ENCODE results near the gene TMED8.
"Not testable (repeated sequence)": the region's sequence is repeated elsewhere in the genome, so short reads cannot be mapped to it uniquely, and the experiment has no call there.

Gene TMED8, protein sequence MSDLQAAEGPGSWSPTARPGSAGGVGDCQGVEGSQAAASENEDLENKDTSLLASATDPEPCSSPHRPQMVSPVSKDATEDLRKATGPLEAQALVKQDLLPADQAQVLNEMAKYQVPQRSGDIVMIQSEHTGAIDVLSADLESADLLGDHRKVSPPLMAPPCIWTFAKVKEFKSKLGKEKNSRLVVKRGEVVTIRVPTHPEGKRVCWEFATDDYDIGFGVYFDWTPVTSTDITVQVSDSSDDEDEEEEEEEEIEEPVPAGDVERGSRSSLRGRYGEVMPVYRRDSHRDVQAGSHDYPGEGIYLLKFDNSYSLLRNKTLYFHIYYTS

DNA sequence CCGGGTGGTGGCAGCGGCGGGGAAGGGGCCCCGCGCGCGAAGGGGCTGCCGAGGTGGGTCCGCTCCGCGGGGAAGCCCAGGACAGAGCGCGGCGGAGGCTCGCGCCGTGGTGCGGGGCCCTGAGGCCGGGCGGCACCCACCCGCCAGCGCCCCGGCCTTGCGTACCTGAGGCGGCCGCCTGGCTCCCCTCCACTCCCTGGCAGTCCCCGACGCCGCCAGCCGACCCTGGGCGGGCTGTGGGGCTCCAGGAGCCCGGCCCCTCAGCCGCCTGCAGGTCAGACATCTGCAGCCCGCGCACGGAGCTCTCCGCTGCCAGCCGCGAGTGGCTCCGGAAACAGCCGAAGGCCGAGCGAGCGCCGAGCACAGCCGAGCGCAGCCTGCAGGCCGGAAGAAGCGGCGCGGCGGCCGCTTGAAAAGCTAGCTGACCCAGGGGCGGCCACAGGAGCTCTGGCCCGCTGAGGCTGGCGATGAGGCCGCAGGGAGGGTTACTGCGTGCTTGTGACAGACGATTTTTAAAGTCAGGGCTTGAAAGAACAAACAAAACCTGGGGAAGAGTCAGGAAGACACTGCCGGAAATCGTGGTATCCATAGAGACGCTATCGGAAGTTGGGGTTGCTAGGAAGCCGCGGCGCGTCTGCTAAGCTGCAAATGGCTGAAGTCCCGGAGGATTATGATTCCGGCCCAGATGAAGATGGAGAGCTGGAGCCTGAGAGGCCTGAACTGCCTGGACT, at the start of gene TMED8, which contains the start of gene SAMD15:
TMED8 (minus strand) TSS at position 324 of the 731 bp plus-strand sequence; CDS start at position 283, 41 bp downstream.
SAMD15 (plus strand) TSS at position 609 of the 731 bp plus-strand sequence; CDS start at position 649, 40 bp downstream.
- peak; percentile 93 for DNase-seq

- no peak for DNase-seq
Observed at GRCh38 chr14:77426396-77426795, 49.5 kb upstream of the TMED8 start.

DNA sequence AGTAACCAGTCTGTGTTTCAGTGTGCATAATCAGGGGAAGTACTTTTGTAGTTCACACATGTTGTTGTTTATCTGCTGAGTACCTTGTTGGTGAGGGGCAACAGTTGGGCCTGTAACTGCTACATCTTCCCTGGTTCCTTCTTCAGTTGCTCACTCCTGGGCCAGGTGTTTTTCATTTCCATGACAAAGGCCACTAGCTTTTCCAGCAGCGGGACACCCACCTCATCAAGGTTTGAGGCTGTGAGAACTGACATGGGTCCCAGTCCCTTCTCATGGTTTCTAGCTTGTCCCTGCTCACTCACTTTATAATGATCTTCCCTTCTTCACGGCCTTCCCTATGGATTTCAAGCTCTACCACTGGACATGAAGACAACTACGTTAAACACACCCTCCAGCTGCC, 48.0 kb upstream of the TMED8 start:
- DNase-seq: no peak

- DNase-seq: no peak
Observed at GRCh38 chr14:77423423-77423822, 46.5 kb upstream of the TMED8 start, which contains the start of gene NOXRED1. Gene NOXRED1 (minus strand): TSS chr14:77423523. CDS start chr14:77422889, 634 bp downstream.

GRCh38 chr14:77421201-77421600, 44.3 kb upstream of the TMED8 start:
- no peak for DNase-seq

GRCh38 chr14:77416836-77417235, 39.9 kb upstream of the TMED8 start:
- DNase-seq: no peak

DNA sequence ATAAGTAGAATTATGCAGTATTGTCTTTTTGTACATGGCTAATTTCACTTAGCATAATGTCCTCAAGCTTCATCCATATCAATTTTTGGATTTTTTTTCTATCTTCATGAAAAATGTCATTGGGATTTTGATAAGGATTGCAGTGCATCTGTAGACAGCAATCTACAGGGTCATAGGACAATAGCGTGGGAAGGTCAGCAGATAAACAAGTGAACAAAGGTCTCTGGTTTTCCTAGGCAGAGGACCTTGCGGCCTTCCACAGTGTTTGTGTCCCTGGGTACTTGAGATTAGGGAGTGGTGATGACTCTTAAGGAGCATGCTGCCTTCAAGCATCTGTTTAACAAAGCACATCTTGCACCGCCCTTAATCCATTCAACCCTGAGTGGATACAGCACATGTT, 39.2 kb upstream of the TMED8 start:
- DNase-seq: not testable (repeated sequence)

DNA sequence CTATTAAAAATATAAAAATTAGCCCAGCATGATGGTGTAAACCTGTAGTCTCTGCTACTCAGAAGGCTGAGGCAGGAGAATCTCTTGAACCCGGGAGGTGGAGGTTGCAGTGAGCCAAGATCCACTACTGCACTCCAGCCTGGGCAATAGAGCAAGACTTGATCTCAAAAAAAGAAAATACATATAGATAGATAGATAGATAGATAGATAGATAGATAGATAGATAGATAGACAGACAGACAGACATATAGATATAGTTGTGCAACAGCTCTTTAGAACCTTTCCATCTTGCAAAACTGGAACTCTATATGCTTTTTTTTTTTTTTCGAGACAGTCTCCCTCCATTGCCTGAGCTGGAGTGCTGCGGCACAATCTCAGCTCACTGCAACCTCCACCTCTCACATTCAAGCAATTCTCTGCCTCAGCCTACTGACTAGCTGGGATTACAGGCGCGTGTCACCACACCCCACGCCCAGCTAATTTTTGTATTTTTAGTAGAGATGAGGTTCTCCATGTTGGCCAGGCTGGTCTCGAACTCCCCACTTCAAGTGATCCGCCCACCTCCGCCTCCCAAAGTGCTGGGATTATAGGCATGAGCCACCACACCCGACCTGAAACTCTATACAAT, 38.6 kb upstream of the TMED8 start:
- DNase-seq: not testable (repeated sequence)

GRCh38 chr14:77409131-77409533, 32.2 kb upstream of the TMED8 start:
- DNase-seq: no peak

GRCh38 chr14:77407158-77407557, 30.3 kb upstream of the TMED8 start:
- no peak for DNase-seq

- DNase-seq: no peak
Observed at GRCh38 chr14:77406718-77407117, 29.8 kb upstream of the TMED8 start.

DNA sequence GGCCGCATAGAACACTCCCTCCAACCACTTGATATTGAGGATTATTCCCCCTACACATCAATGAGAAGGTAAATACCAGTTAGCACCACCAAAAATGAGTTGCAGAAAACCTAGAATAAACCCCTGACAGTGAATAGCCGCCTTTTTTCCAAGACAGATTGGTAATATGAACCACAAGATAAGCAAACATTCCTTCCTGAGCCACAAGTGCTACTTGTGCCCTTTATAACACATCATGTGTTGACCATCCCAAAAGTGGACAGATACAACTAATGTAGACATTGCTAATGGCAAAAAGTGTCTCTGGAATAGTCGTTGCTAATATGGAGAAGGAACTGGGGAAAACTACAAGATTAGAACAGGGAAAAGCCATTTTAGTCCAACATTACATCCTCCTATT, 29.2 kb upstream of the TMED8 start:
- DNase-seq: no peak

- DNase-seq: no peak
Observed at GRCh38 chr14:77403768-77404167, 26.9 kb upstream of the TMED8 start.

DNA sequence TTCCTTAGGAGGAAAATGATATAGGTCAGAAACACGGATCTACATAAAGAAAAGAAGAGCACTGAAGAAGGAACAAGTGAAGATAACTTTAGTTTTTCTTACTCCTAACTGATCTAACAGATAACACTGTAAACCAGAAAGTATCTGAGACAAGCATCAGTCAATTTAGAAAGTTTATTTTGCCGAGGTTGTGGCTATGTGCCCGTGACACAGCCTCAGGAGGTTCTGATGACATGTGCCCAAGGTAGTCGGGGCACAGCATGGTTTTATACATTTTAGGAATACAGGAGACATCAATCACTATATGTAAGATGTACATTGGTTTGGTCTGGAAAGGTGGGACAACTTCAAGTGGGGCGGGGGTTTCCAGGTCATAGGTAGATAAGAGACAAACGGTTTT, 23.3 kb upstream of the TMED8 start:
- DNase-seq: no peak

GRCh38 chr14:77390188-77390587, 13.3 kb upstream of the TMED8 start:
- DNase-seq: no peak

GRCh38 chr14:77378701-77379100, 1.8 kb upstream of the TMED8 start:
- DNase-seq: no peak

GRCh38 chr14:77377502-77377844, 579 bp upstream of the TMED8 start:
- DNase-seq: no peak

DNA sequence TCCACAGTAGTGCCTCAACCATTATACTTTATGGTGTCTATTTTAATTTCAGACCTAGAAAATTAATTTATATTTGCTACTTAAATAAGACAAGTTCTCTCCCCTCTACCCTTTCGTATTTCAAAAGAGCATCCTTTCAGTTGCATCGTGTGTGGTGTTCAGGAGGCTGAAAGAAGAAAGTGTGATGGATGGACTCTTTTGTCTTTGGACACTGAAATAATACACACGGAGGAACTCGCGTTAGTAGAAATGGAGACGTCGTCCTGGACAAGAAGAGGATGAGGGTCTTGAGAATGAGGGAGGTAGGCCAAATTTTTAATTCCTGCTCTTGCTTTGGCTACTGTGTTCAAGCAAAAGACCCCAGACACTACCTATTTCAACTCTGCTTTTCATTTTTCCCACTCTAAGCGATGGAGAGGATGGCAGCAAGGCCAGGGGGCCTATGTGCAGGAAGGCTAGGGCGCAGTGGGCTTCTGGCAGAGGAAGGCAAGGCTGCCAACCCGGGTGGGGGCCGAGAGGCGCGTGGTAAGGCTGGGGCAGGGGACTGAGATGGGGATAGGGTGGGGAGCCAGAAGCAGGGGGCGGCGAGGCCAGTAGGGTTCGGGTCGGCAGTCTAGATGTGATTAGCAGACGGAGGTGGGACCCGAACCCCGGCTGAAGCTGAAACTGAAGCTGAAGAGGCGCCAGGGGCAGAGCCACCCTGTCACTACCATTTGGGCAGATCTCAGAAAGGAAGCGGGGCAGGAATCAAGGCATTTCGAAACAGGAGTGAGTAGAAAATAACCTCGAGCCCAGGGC, 722 bp downstream of the TMED8 start:
- DNase-seq: peak; percentile 79

DNA sequence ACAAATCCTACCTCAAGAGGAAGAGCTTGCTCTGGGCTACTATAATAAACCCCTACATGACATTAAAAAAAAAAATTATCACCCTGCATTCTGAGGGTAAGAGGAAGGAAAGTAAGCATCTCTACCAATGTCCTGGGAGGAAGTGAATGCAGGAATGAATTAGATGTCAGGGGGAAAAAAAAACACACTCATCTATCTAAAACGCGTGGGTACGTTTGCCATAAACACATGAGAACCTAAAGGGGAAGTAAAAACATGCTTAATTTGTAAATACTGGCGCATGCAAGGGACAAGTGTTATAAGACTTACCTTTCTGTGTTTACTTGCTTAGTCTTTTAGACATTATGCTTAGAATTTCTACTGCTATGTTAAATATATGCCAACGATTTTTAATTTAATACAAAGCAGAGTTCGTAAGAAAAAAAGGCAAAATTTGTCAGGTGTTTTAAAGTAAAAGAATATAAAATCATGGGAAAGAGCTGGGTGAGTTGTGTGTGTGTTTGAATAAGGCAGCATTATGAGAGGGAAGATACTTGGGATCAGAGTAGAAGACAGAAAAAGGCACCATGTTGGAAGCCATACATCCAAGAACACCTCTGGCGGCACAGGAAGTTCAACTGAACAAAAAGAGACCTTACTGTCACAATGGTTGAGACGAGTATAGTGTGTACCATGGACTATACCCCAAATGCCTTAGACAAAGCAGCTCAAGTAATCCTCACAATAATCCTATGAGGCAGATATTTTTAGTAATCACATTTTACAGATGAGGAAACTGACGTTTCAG, 1.5 kb downstream of the TMED8 start:
- no peak for DNase-seq

DNA sequence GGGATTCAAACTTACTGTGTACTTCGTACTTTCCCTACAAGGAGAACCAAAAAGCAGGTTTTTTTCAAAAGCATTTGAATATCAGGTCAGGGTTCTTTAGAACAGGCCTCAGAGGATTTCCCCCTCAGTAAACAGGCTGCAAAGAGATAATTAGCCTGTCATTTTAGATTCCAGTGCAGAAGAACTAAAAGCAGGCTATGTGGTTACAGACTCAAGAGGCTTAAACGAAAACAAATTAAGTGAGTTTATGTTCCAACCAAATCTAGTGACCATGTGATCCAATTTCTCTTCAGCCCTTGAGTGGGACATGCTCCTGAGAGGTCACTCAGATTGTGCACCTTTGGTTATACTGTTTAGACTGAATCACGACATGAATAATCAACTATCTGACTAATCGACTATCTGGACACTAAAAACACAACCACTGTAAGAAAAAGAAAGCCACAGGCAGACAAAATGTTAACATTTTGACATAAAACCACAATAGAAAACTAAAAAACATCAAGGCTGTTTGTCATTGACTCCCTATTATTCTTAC, 4.5 kb downstream of the TMED8 start:
- no peak for DNase-seq

DNA sequence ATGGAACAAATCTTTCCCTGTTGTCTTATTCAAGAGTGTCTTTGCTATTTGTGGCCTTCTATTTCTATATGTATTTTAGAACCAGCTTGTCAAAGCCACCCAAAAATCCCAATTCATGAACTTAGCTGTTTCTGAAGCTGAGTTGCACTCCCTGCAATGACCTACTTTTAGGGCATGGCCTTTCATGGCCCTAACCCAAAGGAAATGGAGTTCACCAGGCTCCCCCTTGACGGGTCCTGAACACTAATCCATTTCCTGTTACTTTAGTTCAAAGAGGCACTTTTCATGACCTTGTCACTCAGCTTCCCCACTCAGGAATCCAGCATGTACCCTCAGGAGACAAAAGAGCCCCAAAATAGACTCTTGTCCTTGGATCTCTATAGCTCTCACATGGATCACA, 7.6 kb downstream of the TMED8 start:
- no peak for DNase-seq

- DNase-seq: no peak
Observed at GRCh38 chr14:77364146-77364545, 12.7 kb downstream of the TMED8 start.
